HG03575 (cell line): ENCODE measurements around the gene MINDY4.

ENCODE experiments used
- ATAC-seq: cut with Tn5 transposase; IDR thresholded peaks from one replicate; pipeline ENCODE4 v1.9.1; 2021; ENCODE audit not compliant: unreplicated experiment, insufficient number of reproducible peaks, low FRiP score; ENCODE audit errors: extremely low read depth

The MINDY4 gene

GRCh38 chr7:30929686-30930085 is 158.5 kb downstream of the MINDY4 start:
- no peak for ATAC-seq

- no peak for ATAC-seq
These were observed 159.4 kb downstream of the MINDY4 start for GRCh38 chr7:30930621-30931020.

GRCh38 chr7:30931161-30931928 is 160.1 kb downstream of the MINDY4 start:
- no peak for ATAC-seq

GRCh38 chr7:30931929-30932540 is 160.8 kb downstream of the MINDY4 start:
- ATAC-seq, result no peak

- ATAC-seq, result no peak
These were observed 161.3 kb downstream of the MINDY4 start for GRCh38 chr7:30932562-30932961.

GRCh38 chr7:30933124-30933974 is 162.1 kb downstream of the MINDY4 start:
- ATAC-seq, result no peak

- ATAC-seq, result no peak
These were observed 163.0 kb downstream of the MINDY4 start for GRCh38 chr7:30934225-30934624.

GRCh38 chr7:30934732-30935568 is 163.7 kb downstream of the MINDY4 start:
- ATAC-seq, result no peak

- ATAC-seq, result no peak
These were observed 164.3 kb downstream of the MINDY4 start for GRCh38 chr7:30935569-30935877.

GRCh38 chr7:30936650-30937245 is 165.5 kb downstream of the MINDY4 start:
- no peak for ATAC-seq

GRCh38 chr7:30937416-30937815 is 166.2 kb downstream of the MINDY4 start:
- no peak for ATAC-seq

- no peak for ATAC-seq
These were observed 167.5 kb downstream of the MINDY4 start for GRCh38 chr7:30938435-30939316.

GRCh38 chr7:30941582-30942323 is 170.5 kb downstream of the MINDY4 start:
- ATAC-seq, result no peak
